ENCODE results near the gene HIVEP3.

The HIVEP3 gene

DNA sequence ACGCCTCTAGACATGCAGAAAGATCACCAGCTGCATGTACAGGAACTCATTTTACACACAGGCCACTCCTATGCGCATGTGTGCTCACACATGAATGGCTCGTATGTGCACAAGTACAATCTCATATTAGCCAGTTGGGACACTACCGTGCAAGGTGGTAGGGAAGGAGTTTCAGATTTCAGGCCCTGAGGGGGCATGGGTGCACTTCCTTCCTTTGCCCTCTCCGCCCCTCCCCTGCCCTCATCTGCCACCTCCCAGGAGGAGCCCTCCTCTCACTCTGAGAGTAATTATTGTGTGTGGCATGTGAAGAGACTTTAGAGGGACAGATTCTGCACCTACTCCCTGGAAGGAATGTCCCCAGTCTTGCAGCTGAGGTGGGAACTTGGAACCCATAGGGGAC, 449.0 kb downstream of the HIVEP3 start:
- H3K4me1 ChIP-seq (ENCODE audit: low read length) = no peaks in the 10 kb centered on the region
- H3K9me3 ChIP-seq (replicated peaks; ENCODE audit: insufficient read depth, low read length) = no peaks in the 10 kb centered on the region
- H3K36me3 ChIP-seq (replicated peaks; ENCODE audit: insufficient read depth, low read length) = no peaks in the 10 kb centered on the region
- no peak overlapping the region for H3K9ac ChIP-seq (ENCODE audit: low read length)
- H3K79me2 ChIP-seq (ENCODE audit: low read length) = no peaks in the 10 kb centered on the region
- H2AFZ ChIP-seq (ENCODE audit: low read length) = no peak overlapping the region
- H3F3A ChIP-seq (ENCODE audit: insufficient read depth, low read length) = no peaks in the 10 kb centered on the region
- no peak for DNase-seq
- H3K27me3 ChIP-seq (replicated peaks; ENCODE audit: insufficient read depth, low read length) = no peaks in the 10 kb centered on the region
- no peak overlapping the region for H3K4me3 ChIP-seq (ENCODE audit: low read length)
- TF ChIP-seq EZH2phosphoT487 (IDR thresholded peaks at IDR 0.05; ENCODE audit: low read length) (no peak), EZH2 (optimal IDR thresholded peaks at IDR 0.05; ENCODE audit: low read depth, low read length) (no peak)
- TF ChIP-seq, protein P1, sequence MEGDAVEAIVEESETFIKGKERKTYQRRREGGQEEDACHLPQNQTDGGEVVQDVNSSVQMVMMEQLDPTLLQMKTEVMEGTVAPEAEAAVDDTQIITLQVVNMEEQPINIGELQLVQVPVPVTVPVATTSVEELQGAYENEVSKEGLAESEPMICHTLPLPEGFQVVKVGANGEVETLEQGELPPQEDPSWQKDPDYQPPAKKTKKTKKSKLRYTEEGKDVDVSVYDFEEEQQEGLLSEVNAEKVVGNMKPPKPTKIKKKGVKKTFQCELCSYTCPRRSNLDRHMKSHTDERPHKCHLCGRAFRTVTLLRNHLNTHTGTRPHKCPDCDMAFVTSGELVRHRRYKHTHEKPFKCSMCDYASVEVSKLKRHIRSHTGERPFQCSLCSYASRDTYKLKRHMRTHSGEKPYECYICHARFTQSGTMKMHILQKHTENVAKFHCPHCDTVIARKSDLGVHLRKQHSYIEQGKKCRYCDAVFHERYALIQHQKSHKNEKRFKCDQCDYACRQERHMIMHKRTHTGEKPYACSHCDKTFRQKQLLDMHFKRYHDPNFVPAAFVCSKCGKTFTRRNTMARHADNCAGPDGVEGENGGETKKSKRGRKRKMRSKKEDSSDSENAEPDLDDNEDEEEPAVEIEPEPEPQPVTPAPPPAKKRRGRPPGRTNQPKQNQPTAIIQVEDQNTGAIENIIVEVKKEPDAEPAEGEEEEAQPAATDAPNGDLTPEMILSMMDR (IDR thresholded peaks at IDR 0.05; ENCODE audit: low read length) = no peak
- no peak overlapping the region for H3K27ac ChIP-seq (ENCODE audit: low read length)
- H3K4me2 ChIP-seq (ENCODE audit: low read depth, low read length) = no peak overlapping the region
- H3K9me2 ChIP-seq (replicated peaks; ENCODE audit: insufficient read depth, low read length) = no peaks in the 10 kb centered on the region
- no peaks in the 10 kb centered on the region for H4K20me1 ChIP-seq (ENCODE audit: insufficient read depth, low read length)

DNA sequence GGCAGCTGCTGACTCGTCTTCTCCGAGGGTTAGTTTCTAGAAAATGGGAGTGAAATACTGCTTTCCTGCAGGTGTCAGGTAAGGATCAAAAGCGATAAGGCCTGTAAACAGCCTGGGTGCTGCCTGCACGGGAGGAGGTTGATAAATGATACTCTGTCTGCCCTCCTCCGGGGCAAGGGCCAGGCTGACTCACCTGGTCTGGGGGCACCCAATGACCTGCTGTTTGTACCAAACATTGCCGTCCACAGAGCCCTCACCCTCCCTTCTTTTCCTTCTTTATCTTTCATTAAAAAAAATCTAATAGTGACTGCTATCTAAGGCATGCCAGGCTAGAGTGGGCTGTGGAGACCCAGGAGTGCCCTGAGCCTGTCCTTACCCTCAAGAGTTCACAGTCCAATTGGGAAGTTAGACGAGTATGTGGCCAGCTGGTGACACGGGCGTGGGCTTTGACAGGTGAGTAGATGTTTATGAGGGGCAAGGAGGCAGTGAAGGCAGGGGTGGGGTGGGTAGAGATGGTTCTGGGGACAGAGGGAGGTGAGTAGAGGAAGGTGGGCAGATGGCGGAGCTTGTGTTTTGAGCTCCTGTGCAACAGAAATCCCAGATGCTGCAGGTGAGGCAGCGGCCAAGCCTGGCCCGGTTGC, 450.5 kb downstream of the HIVEP3 start:
- Histone ChIP-seq H3K27ac (ENCODE audit: low read length) (no peak overlapping the region), H2AFZ (ENCODE audit: low read length) (no peak overlapping the region), H3K4me1 (ENCODE audit: low read length) (no peaks in the 10 kb centered on the region), H3K36me3 (replicated peaks; ENCODE audit: insufficient read depth, low read length) (no peaks in the 10 kb centered on the region), H3F3A (ENCODE audit: insufficient read depth, low read length) (no peaks in the 10 kb centered on the region), H3K9me3 (replicated peaks; ENCODE audit: insufficient read depth, low read length) (no peaks in the 10 kb centered on the region), H3K4me2 (ENCODE audit: low read depth, low read length) (no peak overlapping the region), H3K79me2 (ENCODE audit: low read length) (no peaks in the 10 kb centered on the region), H4K20me1 (ENCODE audit: insufficient read depth, low read length) (no peaks in the 10 kb centered on the region), H3K4me3 (ENCODE audit: low read length) (no peak overlapping the region), H3K27me3 (replicated peaks; ENCODE audit: insufficient read depth, low read length) (no peaks in the 10 kb centered on the region), H3K9me2 (replicated peaks; ENCODE audit: insufficient read depth, low read length) (no peaks in the 10 kb centered on the region), H3K9ac (ENCODE audit: low read length) (no peak overlapping the region)
- TF ChIP-seq EZH2phosphoT487 (IDR thresholded peaks at IDR 0.05; ENCODE audit: low read length) = no peak
- no peak for TF ChIP-seq EZH2 (optimal IDR thresholded peaks at IDR 0.05; ENCODE audit: low read depth, low read length)
- TF ChIP-seq, protein P1 (IDR thresholded peaks at IDR 0.05; ENCODE audit: low read length) = no peak
- DNase-seq = no peak

DNA sequence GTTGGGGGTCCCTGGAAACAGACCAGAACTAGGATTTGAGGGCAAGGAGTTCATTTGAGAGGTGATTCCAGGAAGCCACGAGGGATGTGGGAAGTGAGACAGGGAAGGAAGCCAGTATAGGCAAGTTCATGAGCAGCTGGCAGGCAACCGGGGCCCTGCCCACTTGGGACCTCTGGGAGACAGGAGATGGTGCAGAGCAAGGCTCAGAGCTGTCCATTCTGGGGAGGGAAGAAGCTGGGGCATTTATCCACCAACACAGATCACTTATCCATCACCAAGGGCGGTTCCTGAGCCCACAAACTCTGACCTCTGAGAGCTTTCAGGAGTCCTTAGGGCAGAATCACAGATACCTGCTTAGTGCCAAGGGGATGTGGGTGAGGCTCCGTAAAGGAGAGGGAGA, 451.0 kb downstream of the HIVEP3 start:
- TF ChIP-seq EZH2phosphoT487 (IDR thresholded peaks at IDR 0.05; ENCODE audit: low read length) (no peak), EZH2 (optimal IDR thresholded peaks at IDR 0.05; ENCODE audit: low read depth, low read length) (no peak)
- TF ChIP-seq, protein P1 (IDR thresholded peaks at IDR 0.05; ENCODE audit: low read length) = no peak
- H3K27me3 ChIP-seq (replicated peaks; ENCODE audit: insufficient read depth, low read length) = no peaks in the 10 kb centered on the region
- H2AFZ ChIP-seq (ENCODE audit: low read length) = no peak overlapping the region
- no peak overlapping the region for H3K27ac ChIP-seq (ENCODE audit: low read length)
- H3K4me2 ChIP-seq (ENCODE audit: low read depth, low read length) = no peak overlapping the region
- H3K79me2 ChIP-seq (ENCODE audit: low read length) = no peaks in the 10 kb centered on the region
- no peak overlapping the region for H3K9ac ChIP-seq (ENCODE audit: low read length)
- no peaks in the 10 kb centered on the region for H3K36me3 ChIP-seq (replicated peaks; ENCODE audit: insufficient read depth, low read length)
- H3K9me3 ChIP-seq (replicated peaks; ENCODE audit: insufficient read depth, low read length) = no peaks in the 10 kb centered on the region
- DNase-seq = no peak
- no peaks in the 10 kb centered on the region for H3K4me1 ChIP-seq (ENCODE audit: low read length)
- H3K9me2 ChIP-seq (replicated peaks; ENCODE audit: insufficient read depth, low read length) = no peaks in the 10 kb centered on the region
- H3F3A ChIP-seq (ENCODE audit: insufficient read depth, low read length) = no peaks in the 10 kb centered on the region
- no peak overlapping the region for H3K4me3 ChIP-seq (ENCODE audit: low read length)
- H4K20me1 ChIP-seq (ENCODE audit: insufficient read depth, low read length) = no peaks in the 10 kb centered on the region
